Heart left ventricle (tissue), 16 donors: ENCODE measurements around the gene ZNF536. TPM values are rescaled to one million over a fixed set of nuclear protein-coding genes. Genes with fewer than 3 reads are reported as not detected.

Experiments
- ATAC-seq, 4 donors: fragments of 200-7000 bp; cut with Tn5 transposase; one replicate each; pipeline ENCODE4 v1.9.1; 2020 to 2022; ENCODE audit warnings: moderate library complexity in 4 of 4, mild to moderate bottlenecking in 3 of 4, moderate number of reproducible peaks in 1 of 4
- DNase-seq, 5 donors: peaks; one replicate each; pipeline ENCODE4 v3.0.0-alpha.2; 2020
- H3K27ac ChIP-seq, 12 donors: fragments of 200-600 bp; sonication (generic) in 4 of 12; one replicate each; pipeline versions ENCODE4 v1.5.0 to v1.8.0; 2016 to 2022; ENCODE audit warnings: mild to moderate bottlenecking in 2 of 12
- H3K27me3 ChIP-seq, 9 donors: fragments of 200-600 bp; sonication (generic) in 2 of 9; one replicate each; pipeline versions ENCODE4 v1.5.1 to v1.8.0; 2016 to 2022; ENCODE audit warnings: mild to moderate bottlenecking in 3 of 9
- H3K36me3 ChIP-seq, 9 donors: fragments of 200-600 bp; sonication (generic) in 2 of 9; one replicate each; pipeline versions ENCODE4 v1.5.0 to v1.8.0; 2018 to 2022; ENCODE audit warnings: mild to moderate bottlenecking in 2 of 9
- H3K4me1 ChIP-seq, 12 donors: fragments of 200-600 bp; sonication (generic) in 4 of 12; one replicate each; pipeline versions ENCODE4 v1.5.0 to v1.8.0; 2016 to 2022; ENCODE audit warnings: mild to moderate bottlenecking in 3 of 12
- H3K4me3 ChIP-seq, 12 donors: fragments of 200-600 bp; sonication (generic) in 4 of 12; one replicate each; pipeline versions ENCODE4 v1.5.0 to v1.8.0; 2017 to 2022; ENCODE audit warnings: mild to moderate bottlenecking in 9 of 12, moderate library complexity in 4 of 12
- H3K9me3 ChIP-seq, 12 donors: fragments of 200-600 bp; sonication (generic) in 4 of 12; one replicate each; pipeline versions ENCODE4 v1.5.0 to v1.8.0; 2016 to 2022; ENCODE audit warnings: mild to moderate bottlenecking in 1 of 12
- POLR2A ChIP-seq, 2 donors: fragments of 450-650 bp; IDR thresholded peaks; one replicate each; pipeline ENCODE4 v1.6.1; 2017; ENCODE audit warnings: antibody characterized with exemption in 2 of 2, mild to moderate bottlenecking in 2 of 2, moderate library complexity in 2 of 2
- WGBS, 4 donors: extraction: QIAGEN DNeasy Blood & Tissue Kit in 2 of 4; methylation state at CpG; one replicate each; pipeline versions ENCODE4 v1.1.5 to v1.1.7; 2013 to 2018; 5-methylcytosine and 5-hydroxymethylcytosine counted together
- intact Hi-C, 10 donors: fragments of 100-400 bp; cut with DNase I; formaldehyde crosslinking; loops; one replicate each; pipeline versions ENCODE4 v1.11.1 to v1.14.2; 2022
- polyA plus RNA-seq, 2 donors: library from polyadenylated mRNA; stranded (reverse); fragments of 200-250 nt; gene quantifications; one replicate each; pipeline ENCODE4 v1.2.3, GENCODE V29; 2013
- total RNA-seq, 9 donors: library from RNA; depleted of rRNA in 2 of 9; stranded (reverse); fragments of >200 nt in 2 of 9; fragmentation: NEBNext Ultra II Directional in 3 of 9; extraction: Animal tissue kit (Norgen Biotek cat#: 25700) in 3 of 9; gene quantifications; one replicate each; pipeline versions ENCODE4 v1.1.0 to v1.2.4, GENCODE V29; 2016 to 2023
- TF ChIP-seq, protein P1 (sequence below), 12 donors: fragments of 200-600 bp; sonication (generic) in 4 of 12; IDR thresholded peaks; one replicate each; pipeline versions ENCODE4 v1.5.0 to v1.8.0; 2018 to 2022; ENCODE audit warnings: antibody characterized with exemption in 12 of 12, mild to moderate bottlenecking in 5 of 12
- donor health status: ischemic (EF 13 %, LVEDD 7.1; RV severe dilation, severe dysfunction).
- donor health status: healthy with polysubstance abuse.
- donor health status: DM: no; HTN: yes; CAD: no.
- donor health status: DM: no; HTN: no; CAD: no.
- donor health status: ischemic (EF 25% LVEDD 6.9; RV normal size, moderate dysfunction).
- donor health status: ischemic (EF 25% LVEDD 5.7; RV mildly dilated, moderate dysfunction).
- donor health status: healthy.
- donor health status: DM: yes; HTN: yes; CAD: no.
- donor health status: ischemic (EF 35%, LVEDD 5.7; RV mildly dilated, moderate dysfunction).
- donor health status: nonischemic (EF 11% LVEDD 7.7; RV severe dilation, severe dysfunction).
- donor health status: DM: yes; HTN: yes; CAD: no.
- donor health status: PGD.
- donor health status: ischemic (EF 29% LVEDD 5.4; RV normal size, mild dysfunction).
- donor health status: nonischemic (EF 23%, LVEDD 6.1; RV moderate dilation, normal function).

Gene ZNF536
- total and polyA plus RNA-seq, 11 donors = 0.17 to 10.1 (median 2.0) TPM

DNA sequence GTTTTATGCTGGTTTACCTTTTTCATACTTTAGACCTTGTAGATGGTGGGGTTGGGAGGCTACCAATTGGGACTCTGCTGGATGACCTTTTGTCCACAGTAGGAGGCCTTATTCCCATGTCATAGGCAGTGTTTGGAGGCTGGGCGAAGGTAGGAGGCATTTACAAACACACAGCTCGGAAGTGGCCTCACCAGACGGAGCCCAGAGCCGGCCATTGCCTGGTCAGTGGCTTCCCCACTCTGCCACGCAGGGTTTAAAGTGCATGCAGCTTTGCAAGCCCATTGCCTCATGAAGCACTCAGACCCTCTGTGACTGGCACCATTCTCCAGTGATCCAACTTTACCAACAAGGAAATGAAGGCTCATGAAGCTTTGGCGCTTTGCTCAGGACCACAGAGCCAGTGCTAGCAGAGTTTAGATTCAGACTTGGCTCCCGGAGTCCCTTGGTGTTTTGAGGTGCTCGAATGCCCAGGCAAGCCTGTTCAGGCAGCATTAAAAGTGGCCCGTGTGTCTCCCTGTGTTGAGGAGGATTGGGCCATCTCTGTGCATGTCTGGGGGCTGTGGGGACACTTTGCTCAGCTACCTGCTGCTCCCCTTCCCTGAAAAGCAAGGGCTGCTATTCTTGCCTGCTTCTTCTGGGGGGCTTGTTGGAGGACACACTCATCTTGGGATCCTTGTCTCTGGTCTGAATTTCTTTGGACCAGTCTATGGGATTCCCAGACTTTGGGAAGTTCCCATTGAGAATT, 148.7 kb downstream of the ZNF536 start:
- DNase-seq = no peak
- no peak overlapping the region for H3K4me3 ChIP-seq

DNA sequence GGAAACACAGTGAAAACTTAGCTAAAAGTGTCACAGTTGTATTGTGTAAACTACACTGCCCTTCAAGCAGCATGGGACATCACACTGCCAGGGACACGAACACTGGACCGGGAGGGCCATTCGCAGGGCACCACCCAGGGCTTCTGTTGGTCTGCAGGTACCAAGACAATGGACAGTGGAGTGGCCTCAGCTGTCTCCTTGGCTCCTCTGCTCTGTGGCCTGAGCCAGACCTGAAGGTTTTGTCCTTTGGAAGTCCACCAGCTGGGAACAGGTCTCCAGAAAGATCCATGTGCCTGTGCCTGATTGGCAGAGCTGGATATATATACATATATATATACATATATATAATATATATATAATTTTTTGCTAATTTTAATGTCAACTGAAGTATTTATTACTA, 149.8 kb downstream of the ZNF536 start:
- DNase-seq (no peak), ATAC-seq (no peak)
- no peak overlapping the region for H3K4me3 ChIP-seq
- H3K36me3 ChIP-seq = no peaks in the 10 kb centered on the region
- 75 to 81% (median 79%) methylated on average over 3 of the region's 3 CpGs for WGBS, 4 donors
- H3K9me3 ChIP-seq = no peaks in the 10 kb centered on the region
- no peak overlapping the region for H3K27ac ChIP-seq
- H3K4me1 ChIP-seq = no peaks in the 10 kb centered on the region
- intact Hi-C loops = no loop called here
- TF ChIP-seq, protein P1, sequence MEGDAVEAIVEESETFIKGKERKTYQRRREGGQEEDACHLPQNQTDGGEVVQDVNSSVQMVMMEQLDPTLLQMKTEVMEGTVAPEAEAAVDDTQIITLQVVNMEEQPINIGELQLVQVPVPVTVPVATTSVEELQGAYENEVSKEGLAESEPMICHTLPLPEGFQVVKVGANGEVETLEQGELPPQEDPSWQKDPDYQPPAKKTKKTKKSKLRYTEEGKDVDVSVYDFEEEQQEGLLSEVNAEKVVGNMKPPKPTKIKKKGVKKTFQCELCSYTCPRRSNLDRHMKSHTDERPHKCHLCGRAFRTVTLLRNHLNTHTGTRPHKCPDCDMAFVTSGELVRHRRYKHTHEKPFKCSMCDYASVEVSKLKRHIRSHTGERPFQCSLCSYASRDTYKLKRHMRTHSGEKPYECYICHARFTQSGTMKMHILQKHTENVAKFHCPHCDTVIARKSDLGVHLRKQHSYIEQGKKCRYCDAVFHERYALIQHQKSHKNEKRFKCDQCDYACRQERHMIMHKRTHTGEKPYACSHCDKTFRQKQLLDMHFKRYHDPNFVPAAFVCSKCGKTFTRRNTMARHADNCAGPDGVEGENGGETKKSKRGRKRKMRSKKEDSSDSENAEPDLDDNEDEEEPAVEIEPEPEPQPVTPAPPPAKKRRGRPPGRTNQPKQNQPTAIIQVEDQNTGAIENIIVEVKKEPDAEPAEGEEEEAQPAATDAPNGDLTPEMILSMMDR (IDR thresholded peaks at IDR 0.05) = no peak
- TF ChIP-seq POLR2A (IDR thresholded peaks at IDR 0.05) = no peak
- H3K27me3 ChIP-seq = peaks cover 0 to 4% (median 0%) of the 10 kb centered on the region in 9 donors

More for the DNA sequence above, 148.7 kb downstream of the ZNF536 start:
- Histone ChIP-seq H3K36me3 (no peaks in the 10 kb centered on the region), H3K4me1 (no peaks in the 10 kb centered on the region), H3K9me3 (no peaks in the 10 kb centered on the region), H3K27me3 (peaks cover 0 to 4% (median 0%) of the 10 kb centered on the region in 9 donors), H3K27ac (no peak overlapping the region)
- ATAC-seq = no peak
- WGBS, 4 donors = 79 to 83% (median 80%) methylated on average over 8 to 9 of the region's 9 CpGs
- intact Hi-C loops = no loop called here
- TF ChIP-seq, protein P1 (IDR thresholded peaks at IDR 0.05) = no peak
- TF ChIP-seq POLR2A (IDR thresholded peaks at IDR 0.05) = no peak

- no peak overlapping the region for H3K27ac ChIP-seq
- WGBS, 4 donors = 29 to 31% (median 29%) methylated on average over 4 of the region's 4 CpGs
- H3K36me3 ChIP-seq = no peaks in the 10 kb centered on the region
- H3K27me3 ChIP-seq = peaks cover 0 to 4% (median 0%) of the 10 kb centered on the region in 9 donors
- no peak overlapping the region for H3K4me3 ChIP-seq
- TF ChIP-seq, protein P1 (IDR thresholded peaks at IDR 0.05) = no peak
- no peak for TF ChIP-seq POLR2A (IDR thresholded peaks at IDR 0.05)
- H3K9me3 ChIP-seq = no peaks in the 10 kb centered on the region
- no peak for ATAC-seq
- no peak for DNase-seq
- no peaks in the 10 kb centered on the region for H3K4me1 ChIP-seq
- intact Hi-C loops = no loop called here
Observed at GRCh38 chr19:30522341-30522740, 150.2 kb downstream of the ZNF536 start.

DNA sequence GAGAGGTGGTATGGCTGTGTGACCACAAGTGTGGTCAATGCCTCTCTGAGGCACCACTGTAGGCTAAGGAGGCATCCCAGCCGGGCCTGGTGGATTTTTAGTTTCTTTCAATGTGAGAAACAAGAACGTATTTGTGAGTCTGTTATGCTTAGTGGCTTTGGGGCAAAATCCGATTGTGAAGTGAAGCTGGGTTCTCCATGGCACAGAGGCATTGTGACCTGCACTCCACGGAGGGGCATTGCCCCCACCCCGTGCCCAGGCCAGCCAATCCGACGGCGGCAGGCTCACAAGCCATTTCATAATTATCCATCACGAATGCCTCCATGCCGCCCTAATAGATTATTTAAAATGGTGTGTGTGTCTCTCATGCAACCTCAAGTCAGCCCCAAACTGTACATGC, 151.6 kb downstream of the ZNF536 start:
- TF ChIP-seq, protein P1 (IDR thresholded peaks at IDR 0.05) = no peak
- TF ChIP-seq POLR2A (IDR thresholded peaks at IDR 0.05) = no peak
- H3K27ac ChIP-seq = no peak overlapping the region
- no peak overlapping the region for H3K4me3 ChIP-seq
- no peak for ATAC-seq
- no peaks in the 10 kb centered on the region for H3K36me3 ChIP-seq
- H3K27me3 ChIP-seq = peaks cover 0 to 4% (median 0%) of the 10 kb centered on the region in 9 donors
- intact Hi-C loops = no loop called here
- no peaks in the 10 kb centered on the region for H3K9me3 ChIP-seq
- 77 to 82% (median 80%) methylated on average over 9 to 10 of the region's 10 CpGs for WGBS, 4 donors
- no peak for DNase-seq
- no peaks in the 10 kb centered on the region for H3K4me1 ChIP-seq
